Measurements from ENCODE around the gene KIZ.

Gene KIZ

DNA sequence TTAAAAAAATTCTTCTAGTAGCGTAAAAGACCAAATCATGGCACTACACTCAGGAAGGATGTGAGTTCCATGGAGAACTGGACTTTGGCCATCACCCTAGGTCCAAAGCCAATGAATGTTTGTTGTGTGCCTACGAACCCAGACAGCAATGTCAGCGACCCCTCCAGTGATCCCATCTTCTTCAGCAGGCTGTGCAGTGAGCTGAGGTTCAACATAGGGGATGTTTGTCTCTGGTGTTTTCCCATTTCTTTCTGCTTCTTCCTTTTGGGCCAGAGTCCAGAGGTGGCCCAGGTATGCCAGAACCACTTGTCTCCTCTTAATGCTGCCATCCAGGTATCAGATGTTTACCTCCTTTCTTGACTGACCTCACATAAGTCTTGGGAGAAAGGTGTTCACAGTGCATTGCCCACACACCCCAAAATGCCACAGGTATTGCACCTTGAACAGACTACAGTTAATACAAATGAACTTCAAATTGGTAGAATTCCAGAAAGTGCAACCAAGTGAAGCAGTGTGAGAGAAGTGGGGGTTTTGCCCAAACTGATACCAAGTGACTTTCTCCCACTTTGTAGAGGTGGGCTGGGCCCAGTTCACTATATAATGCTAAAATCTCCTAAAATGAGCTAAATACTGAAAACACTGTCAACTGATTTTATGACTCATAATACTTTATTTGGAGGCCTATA, 14.1 kb downstream of the KIZ start:
- no peak for TF ChIP-seq CTCF (IDR thresholded peaks at IDR 0.05; ENCODE audit: low read depth, low read length)
- no peak overlapping the region for H3K4me3 ChIP-seq (ENCODE audit: low read depth, low read length)

- TF ChIP-seq CTCF (IDR thresholded peaks at IDR 0.05; ENCODE audit: low read depth, low read length) = no peak
- H3K4me3 ChIP-seq (ENCODE audit: low read depth, low read length) = no peak overlapping the region
Measured at GRCh38 chr20:21141825-21142224, 15.9 kb downstream of the KIZ start.

GRCh38 chr20:21143194-21143890, 17.5 kb downstream of the KIZ start:
- no peak for TF ChIP-seq CTCF (IDR thresholded peaks at IDR 0.05; ENCODE audit: low read depth, low read length)
- H3K4me3 ChIP-seq (ENCODE audit: low read depth, low read length) = no peak overlapping the region

GRCh38 chr20:21145424-21145823, 19.5 kb downstream of the KIZ start:
- no peak for TF ChIP-seq CTCF (IDR thresholded peaks at IDR 0.05; ENCODE audit: low read depth, low read length)
- H3K4me3 ChIP-seq (ENCODE audit: low read depth, low read length) = no peak overlapping the region

- TF ChIP-seq CTCF (IDR thresholded peaks at IDR 0.05; ENCODE audit: low read depth, low read length) = no peak
- H3K4me3 ChIP-seq (ENCODE audit: low read depth, low read length) = no peak overlapping the region
Measured at GRCh38 chr20:21146215-21146614, 20.3 kb downstream of the KIZ start.

DNA sequence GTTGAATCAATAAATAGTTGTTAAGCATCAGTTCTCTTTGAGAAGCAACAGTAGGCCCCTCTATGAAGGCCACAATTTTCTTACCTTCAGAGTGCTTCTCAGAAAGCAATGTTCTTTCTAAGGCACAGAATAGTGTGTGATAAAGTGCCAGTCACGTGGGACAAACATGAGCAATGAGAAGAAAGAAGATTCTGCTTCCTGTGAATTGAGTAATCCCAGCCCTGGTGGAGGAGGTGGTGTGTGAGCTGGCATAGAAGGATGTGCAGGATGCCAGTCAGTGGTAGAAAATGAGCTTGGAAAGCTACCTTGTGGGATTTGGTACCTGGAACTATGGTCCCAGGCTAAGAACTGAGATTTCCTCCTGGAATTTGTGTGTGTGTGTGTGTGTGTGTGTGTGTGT, 21.7 kb downstream of the KIZ start:
- H3K4me3 ChIP-seq (ENCODE audit: low read depth, low read length) = no peak overlapping the region
- TF ChIP-seq CTCF (IDR thresholded peaks at IDR 0.05; ENCODE audit: low read depth, low read length) = no peak

DNA sequence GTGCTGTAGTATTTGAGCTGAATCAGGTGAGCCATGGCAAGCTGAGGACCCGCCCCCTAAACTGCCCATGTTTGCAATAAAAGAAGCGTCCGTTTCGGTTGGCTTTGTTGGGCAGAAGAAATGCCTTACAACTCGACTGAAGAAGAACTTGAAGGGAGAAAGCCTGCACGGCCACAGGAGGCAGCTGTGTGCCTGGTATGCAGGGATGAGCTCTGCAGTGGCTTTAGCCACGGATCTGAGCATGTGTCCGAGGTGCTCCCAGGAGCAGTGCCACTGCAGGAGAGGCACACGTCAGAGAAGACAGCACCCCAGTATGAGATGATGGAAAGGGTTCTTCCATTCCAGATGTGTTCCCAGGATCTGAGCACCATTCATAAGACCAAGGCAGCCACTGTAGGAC, 23.5 kb downstream of the KIZ start:
- no peak overlapping the region for H3K4me3 ChIP-seq (ENCODE audit: low read depth, low read length)
- TF ChIP-seq CTCF (IDR thresholded peaks at IDR 0.05; ENCODE audit: low read depth, low read length) = no peak
